ENCODE measurements around the gene FUBP3. TPM values are rescaled to one million over a fixed set of nuclear protein-coding genes. Genes with fewer than 3 reads are reported as not detected.

Gene FUBP3
- total RNA-seq, 4 donors from 2014 or later: 47.6 to 62.0 (median 52.4) TPM

DNA sequence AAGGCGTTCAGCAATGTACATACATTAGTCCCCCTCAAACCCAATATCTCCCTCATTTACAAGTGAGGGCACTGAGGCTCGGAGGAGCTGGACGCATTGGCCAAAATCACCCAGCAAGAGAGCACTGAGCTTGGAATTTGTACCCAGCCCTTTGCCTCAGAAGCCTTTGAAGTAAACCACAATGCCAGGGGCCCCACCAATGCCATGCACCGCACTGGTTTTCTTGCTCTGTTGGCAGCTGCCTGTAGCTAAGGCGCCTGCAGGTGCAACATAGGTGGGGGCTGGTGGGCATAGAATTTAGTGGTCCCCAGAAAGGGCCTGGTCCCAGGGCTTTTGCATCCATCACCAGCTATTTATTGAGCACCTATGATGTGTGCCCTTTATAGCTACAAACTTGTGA lies 37.3 kb upstream of the FUBP3 start:
- peaks cover 77% of the 10 kb centered on the region for H3K27me3 ChIP-seq
- no peak for TF ChIP-seq POLR2AphosphoS5 (IDR thresholded peaks at IDR 0.05)
- no peak for TF ChIP-seq POLR2A (IDR thresholded peaks at IDR 0.05)
- no peak for TF ChIP-seq EP300 (IDR thresholded peaks at IDR 0.05)
- TF ChIP-seq, protein P1, sequence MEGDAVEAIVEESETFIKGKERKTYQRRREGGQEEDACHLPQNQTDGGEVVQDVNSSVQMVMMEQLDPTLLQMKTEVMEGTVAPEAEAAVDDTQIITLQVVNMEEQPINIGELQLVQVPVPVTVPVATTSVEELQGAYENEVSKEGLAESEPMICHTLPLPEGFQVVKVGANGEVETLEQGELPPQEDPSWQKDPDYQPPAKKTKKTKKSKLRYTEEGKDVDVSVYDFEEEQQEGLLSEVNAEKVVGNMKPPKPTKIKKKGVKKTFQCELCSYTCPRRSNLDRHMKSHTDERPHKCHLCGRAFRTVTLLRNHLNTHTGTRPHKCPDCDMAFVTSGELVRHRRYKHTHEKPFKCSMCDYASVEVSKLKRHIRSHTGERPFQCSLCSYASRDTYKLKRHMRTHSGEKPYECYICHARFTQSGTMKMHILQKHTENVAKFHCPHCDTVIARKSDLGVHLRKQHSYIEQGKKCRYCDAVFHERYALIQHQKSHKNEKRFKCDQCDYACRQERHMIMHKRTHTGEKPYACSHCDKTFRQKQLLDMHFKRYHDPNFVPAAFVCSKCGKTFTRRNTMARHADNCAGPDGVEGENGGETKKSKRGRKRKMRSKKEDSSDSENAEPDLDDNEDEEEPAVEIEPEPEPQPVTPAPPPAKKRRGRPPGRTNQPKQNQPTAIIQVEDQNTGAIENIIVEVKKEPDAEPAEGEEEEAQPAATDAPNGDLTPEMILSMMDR (IDR thresholded peaks at IDR 0.05): no peak
- WGBS, 2 donors (ENCODE audit: low coverage in 1 of 2): 74 to 84% methylated on average over 3 of the region's 5 CpGs
- H3K4me3 ChIP-seq: no peak overlapping the region
- H3K9me3 ChIP-seq: no peaks in the 10 kb centered on the region
- no peak for ATAC-seq
- H3K4me1 ChIP-seq: peaks cover 0 to 4% (median 0%) of the 10 kb centered on the region in 3 donors
- no peaks in the 10 kb centered on the region for H3K36me3 ChIP-seq
- no peak overlapping the region for H3K27ac ChIP-seq

DNA sequence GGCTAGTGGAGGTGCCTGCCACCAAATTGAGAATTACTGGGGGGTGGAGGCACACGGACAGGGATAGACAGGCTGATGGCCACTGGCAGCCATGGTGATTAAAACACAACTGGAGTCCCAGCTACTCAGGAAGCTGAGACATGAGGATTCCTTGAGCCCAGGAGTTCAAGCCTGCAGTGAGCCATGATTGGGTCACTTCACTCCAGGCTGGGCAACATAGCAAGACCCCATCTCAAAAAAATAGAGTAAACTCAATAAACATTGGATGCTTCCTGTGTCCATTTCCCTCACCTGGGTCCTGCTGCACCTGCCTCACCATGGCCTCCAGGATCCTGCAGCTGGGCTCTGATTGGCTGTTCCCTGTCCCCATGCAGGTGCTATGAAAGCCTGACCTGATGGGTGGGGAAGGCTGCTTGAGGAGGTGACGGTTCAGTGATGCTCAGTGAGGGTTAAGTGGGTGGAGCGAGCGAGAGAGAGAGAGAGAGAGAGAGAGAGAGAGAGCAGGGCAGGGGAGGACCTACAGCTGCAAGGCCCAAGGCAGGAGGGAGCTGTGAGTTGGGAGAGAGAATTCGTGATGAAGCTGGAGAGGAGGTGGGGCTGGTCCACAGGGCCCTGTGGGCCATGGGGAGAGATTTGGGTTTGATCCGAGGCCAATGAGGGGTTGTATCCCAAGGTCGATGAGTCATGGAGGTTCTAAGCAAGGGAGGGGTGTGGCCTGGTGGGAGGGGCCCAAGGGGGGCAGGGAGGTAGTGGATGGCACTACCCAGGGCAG lies 36.7 kb upstream of the FUBP3 start:
- Histone ChIP-seq H3K9me3 (no peaks in the 10 kb centered on the region), H3K27ac (no peak overlapping the region), H3K36me3 (no peaks in the 10 kb centered on the region), H3K4me3 (no peak overlapping the region), H3K27me3 (peaks cover 71% of the 10 kb centered on the region), H3K4me1 (peaks cover 0 to 4% (median 0%) of the 10 kb centered on the region in 3 donors)
- ATAC-seq: no peak
- TF ChIP-seq POLR2A (IDR thresholded peaks at IDR 0.05) (no peak), EP300 (IDR thresholded peaks at IDR 0.05) (no peak), POLR2AphosphoS5 (IDR thresholded peaks at IDR 0.05) (no peak)
- TF ChIP-seq, protein P1 (IDR thresholded peaks at IDR 0.05): no peak
- WGBS, 2 donors (ENCODE audit: low coverage in 1 of 2): 55 to 59% methylated on average over 3 to 5 of the region's 7 CpGs

DNA sequence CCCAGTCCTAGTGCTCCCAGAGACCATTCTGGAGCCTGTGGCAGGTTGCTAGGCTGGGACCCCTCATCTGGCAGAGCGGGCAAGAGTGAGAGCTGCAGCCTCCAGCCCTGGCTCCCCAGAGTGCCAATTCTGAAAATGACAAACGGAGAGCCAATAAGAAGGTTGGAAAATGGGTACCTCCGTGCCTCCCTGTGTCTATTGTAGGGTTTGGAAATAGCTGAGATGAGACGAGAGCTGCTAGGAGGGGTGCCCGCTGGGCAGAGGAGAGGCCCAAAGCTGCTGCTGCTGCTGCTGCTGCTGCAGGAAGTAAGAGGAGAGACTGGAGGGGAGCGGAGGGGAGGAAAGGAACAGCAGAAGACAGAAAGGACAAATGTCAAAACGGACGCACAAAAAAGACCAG lies 36.0 kb upstream of the FUBP3 start:
- H3K36me3 ChIP-seq: no peaks in the 10 kb centered on the region
- H3K27me3 ChIP-seq: peaks cover 65% of the 10 kb centered on the region
- H3K9me3 ChIP-seq: no peaks in the 10 kb centered on the region
- H3K4me1 ChIP-seq: peaks cover 0 to 4% (median 0%) of the 10 kb centered on the region in 3 donors
- no peak overlapping the region for H3K4me3 ChIP-seq
- no peak overlapping the region for H3K27ac ChIP-seq
- no peak for ATAC-seq
- TF ChIP-seq POLR2A (IDR thresholded peaks at IDR 0.05) (no peak), EP300 (IDR thresholded peaks at IDR 0.05) (no peak), POLR2AphosphoS5 (IDR thresholded peaks at IDR 0.05) (no peak)
- TF ChIP-seq, protein P1 (IDR thresholded peaks at IDR 0.05): no peak
- 43% methylated on average over 6 of the region's 8 CpGs; no CpG with 5 or more reads in 1 of the 2 donors for WGBS, 2 donors (ENCODE audit: low coverage in 1 of 2)

GRCh38 chr9:130543859-130544258 lies 35.5 kb upstream of the FUBP3 start:
- no peaks in the 10 kb centered on the region for H3K36me3 ChIP-seq
- H3K4me3 ChIP-seq: no peak overlapping the region
- H3K27ac ChIP-seq: no peak overlapping the region
- TF ChIP-seq POLR2AphosphoS5 (IDR thresholded peaks at IDR 0.05) (no peak), POLR2A (IDR thresholded peaks at IDR 0.05) (no peak), EP300 (IDR thresholded peaks at IDR 0.05) (no peak)
- TF ChIP-seq, protein P1 (IDR thresholded peaks at IDR 0.05): no peak
- 69 to 73% methylated on average over 5 to 6 of the region's 6 CpGs for WGBS, 2 donors (ENCODE audit: low coverage in 1 of 2)
- peaks cover 60% of the 10 kb centered on the region for H3K27me3 ChIP-seq
- H3K9me3 ChIP-seq: no peaks in the 10 kb centered on the region
- no peak for ATAC-seq
- peaks cover 0 to 4% (median 0%) of the 10 kb centered on the region in 3 donors for H3K4me1 ChIP-seq

GRCh38 chr9:130544364-130544763 lies 35.0 kb upstream of the FUBP3 start:
- H3K9me3 ChIP-seq: no peaks in the 10 kb centered on the region
- ATAC-seq: no peak
- 67 to 80% methylated on average over 1 to 3 of the region's 9 CpGs for WGBS, 2 donors (ENCODE audit: low coverage in 1 of 2)
- peaks cover 0 to 4% (median 0%) of the 10 kb centered on the region in 3 donors for H3K4me1 ChIP-seq
- H3K27ac ChIP-seq: no peak overlapping the region
- TF ChIP-seq POLR2A (IDR thresholded peaks at IDR 0.05) (no peak), EP300 (IDR thresholded peaks at IDR 0.05) (no peak), POLR2AphosphoS5 (IDR thresholded peaks at IDR 0.05) (no peak)
- TF ChIP-seq, protein P1 (IDR thresholded peaks at IDR 0.05): no peak
- H3K4me3 ChIP-seq: no peak overlapping the region
- H3K36me3 ChIP-seq: no peaks in the 10 kb centered on the region
- peaks cover 55% of the 10 kb centered on the region for H3K27me3 ChIP-seq

All from gastroesophageal sphincter (tissue), 4 donors.